IMR-90 (cell line): ENCODE data around the gene CFAP221. TPM values are rescaled to one million over a fixed set of nuclear protein-coding genes. Genes with fewer than 3 reads are reported as not detected.

Experiments used
- ATAC-seq: fragments of 200-7000 bp; cut with Tn5 transposase; 2 replicates; pipeline ENCODE4 v1.9.1; 2020; ENCODE audit warnings: low read depth, mild to moderate bottlenecking, moderate library complexity
- BruUV-seq: library from RNA; stranded (reverse); fragments of 400-500 nt; replicated peaks from 2 replicates; lab custom pipeline; 2021; lab: Mats Ljungman, UMichigan
- CTCF ChIA-PET: fragments of 300-600 bp; formaldehyde crosslinking; extraction: SDS; loops from one replicate; lab custom pipeline; 2021; ENCODE audit warnings: antibody characterized with exemption; lab: Yijun Ruan, JAX
- POLR2A ChIA-PET: fragments of 300-600 bp; sonication (Branson Sonifier 250); formaldehyde crosslinking; loops from one replicate; lab custom pipeline; 2022; ENCODE audit warnings: antibody characterized with exemption; ENCODE audit not compliant: unreplicated experiment; lab: Charles Lee
- DNase-seq: peaks from one replicate; pipeline ENCODE4 v3.0.0; 2013
- H2AFZ ChIP-seq: replicated peaks from 2 replicates; pipeline ENCODE3; 2013; ENCODE audit warnings: low read length, mild to moderate bottlenecking; ENCODE audit not compliant: poor library complexity
- H2AK5ac ChIP-seq: 2 replicates; pipeline ENCODE4 v1.6.1; 2013; ENCODE audit warnings: low read depth, low read length, inconsistent platforms
- H2AK9ac ChIP-seq: replicated peaks from 2 replicates; pipeline ENCODE3; 2013; ENCODE audit warnings: mild to moderate bottlenecking, low read depth, low read length, moderate library complexity; ENCODE audit not compliant: poor library complexity
- H2BK120ac ChIP-seq: 2 replicates; pipeline ENCODE4 v1.6.1; 2013; ENCODE audit warnings: low read depth, low read length, inconsistent platforms
- H2BK15ac ChIP-seq: 3 replicates; pipeline ENCODE4 v1.6.1; 2013; ENCODE audit warnings: low read depth, low read length, inconsistent platforms
- H2BK20ac ChIP-seq: 2 replicates; pipeline ENCODE4 v1.6.1; 2013; ENCODE audit warnings: low read depth, mild to moderate bottlenecking, inconsistent platforms, low read length, moderate library complexity
- H2BK5ac ChIP-seq: 2 replicates; pipeline ENCODE4 v1.6.1; 2013; ENCODE audit warnings: mild to moderate bottlenecking, low read depth, low read length, inconsistent platforms; ENCODE audit not compliant: poor library complexity, severe bottlenecking
- H3K14ac ChIP-seq: replicated peaks from 2 replicates; pipeline ENCODE4 v1.6.1; 2013; ENCODE audit warnings: low read depth, low read length, inconsistent platforms
- H3K18ac ChIP-seq: 2 replicates; pipeline ENCODE4 v1.6.1; 2013; ENCODE audit warnings: low read depth, low read length, control low read depth
- H3K23ac ChIP-seq: 2 replicates; pipeline ENCODE4 v1.6.1; 2013; ENCODE audit warnings: low read depth, low read length, inconsistent platforms
- H3K27ac ChIP-seq: 2 replicates; pipeline ENCODE4 v1.5.1; 2013; ENCODE audit warnings: mild to moderate bottlenecking, control low read depth, low read length; ENCODE audit not compliant: insufficient read depth
- H3K27me3 ChIP-seq: 2 replicates; pipeline ENCODE4 v1.6.1; 2013; ENCODE audit warnings: low read length; ENCODE audit not compliant: control insufficient read depth, insufficient read depth
- H3K36me3 ChIP-seq: 2 replicates; pipeline ENCODE4 v1.6.1; 2013; ENCODE audit warnings: low read length, mixed read lengths; ENCODE audit not compliant: control insufficient read depth, insufficient read depth
- H3K4ac ChIP-seq: 2 replicates; pipeline ENCODE4 v1.6.1; 2013; ENCODE audit warnings: low read depth, low read length, inconsistent platforms
- H3K4me1 ChIP-seq: 2 replicates; pipeline ENCODE4 v1.6.1; 2013; ENCODE audit warnings: low read length, mixed read lengths; ENCODE audit not compliant: control insufficient read depth, insufficient read depth
- H3K4me2 ChIP-seq: 2 replicates; pipeline ENCODE4 v1.6.1; 2013; ENCODE audit warnings: low read depth, mild to moderate bottlenecking, control low read depth, low read length, moderate library complexity
- H3K4me3 ChIP-seq: 2 replicates; pipeline ENCODE4 v1.5.1; 2013; ENCODE audit warnings: low read depth, mild to moderate bottlenecking, control low read depth, low read length, moderate library complexity; ENCODE audit not compliant: insufficient read depth
- H3K56ac ChIP-seq: 2 replicates; pipeline ENCODE4 v1.6.1; 2013; ENCODE audit warnings: low read length, inconsistent platforms; ENCODE audit not compliant: insufficient read depth; ENCODE audit errors: extremely low read depth
- H3K79me1 ChIP-seq, 2 experiments: 2 replicates each; pipeline ENCODE4 v1.6.1; 2013; ENCODE audit warnings: low read length in 2 of 2, inconsistent platforms in 1 of 2, low read depth in 1 of 2
- H3K9ac ChIP-seq: 2 replicates; pipeline ENCODE4 v1.6.1; 2013; ENCODE audit warnings: low read depth, low read length, control low read depth
- H3K9me1 ChIP-seq: 2 replicates; pipeline ENCODE4 v1.6.1; 2013; ENCODE audit warnings: low read length, inconsistent platforms; ENCODE audit not compliant: insufficient read depth
- H3K9me3 ChIP-seq: 2 replicates; pipeline ENCODE4 v1.6.1; 2013; ENCODE audit warnings: low read length; ENCODE audit not compliant: control insufficient read depth, insufficient read depth
- H4K20me1 ChIP-seq: 2 replicates; pipeline ENCODE4 v1.6.1; 2013; ENCODE audit warnings: low read length, inconsistent platforms; ENCODE audit not compliant: insufficient read depth
- H4K5ac ChIP-seq: 2 replicates; pipeline ENCODE4 v1.6.1; 2013; ENCODE audit warnings: mild to moderate bottlenecking, low read depth, low read length, control low read depth
- H4K8ac ChIP-seq, 2 experiments: 2 replicates each; pipeline ENCODE4 v1.6.1; 2013; ENCODE audit warnings: low read depth in 2 of 2, low read length in 2 of 2, control low read depth in 1 of 2, inconsistent platforms in 1 of 2
- H4K91ac ChIP-seq: 2 replicates; pipeline ENCODE4 v1.6.1; 2013; ENCODE audit warnings: low read depth, low read length, inconsistent platforms; ENCODE audit not compliant: insufficient read depth
- BHLHE40 ChIP-seq: fragments of 150-350 bp; IDR thresholded peaks from 2 replicates; pipeline ENCODE4 v1.6.1; 2016; ENCODE audit warnings: mild to moderate bottlenecking, low read depth, low read length
- CEBPB ChIP-seq: IDR thresholded peaks from 2 replicates; pipeline ENCODE4 v1.6.1; 2012; ENCODE audit warnings: low read depth, low read length, improper control_type of control experiment
- CHD1 ChIP-seq: IDR thresholded peaks from 2 replicates; pipeline ENCODE4 v1.6.1; 2012; ENCODE audit warnings: low read depth, low read length, improper control_type of control experiment
- CTCF ChIP-seq: conservative IDR thresholded peaks from 2 replicates; pipeline ENCODE4 v1.5.1; 2012; ENCODE audit warnings: mild to moderate bottlenecking, low read depth, low read length, improper control_type of control experiment
- ELK1 ChIP-seq: fragments of 150-350 bp; IDR thresholded peaks from 2 replicates; pipeline ENCODE4 v1.6.1; 2016; ENCODE audit warnings: low read depth, mild to moderate bottlenecking, low read length, moderate library complexity, borderline replicate concordance
- MAFK ChIP-seq: IDR thresholded peaks from 2 replicates; pipeline ENCODE4 v1.6.1; 2012; ENCODE audit warnings: low read depth, low read length, improper control_type of control experiment
- MAZ ChIP-seq: IDR thresholded peaks from 2 replicates; pipeline ENCODE4 v1.6.1; 2012; ENCODE audit warnings: low read depth, mild to moderate bottlenecking, low read length, improper control_type of control experiment, moderate library complexity, borderline replicate concordance
- NFE2L2 ChIP-seq: fragments of 150-350 bp; IDR thresholded peaks from 2 replicates; pipeline ENCODE4 v1.6.1; 2016; ENCODE audit warnings: low read depth, mild to moderate bottlenecking, low read length
- RFX5 ChIP-seq: IDR thresholded peaks from 2 replicates; pipeline ENCODE4 v1.8.0; 2012; ENCODE audit warnings: low read depth, mild to moderate bottlenecking, low read length, moderate library complexity
- USF2 ChIP-seq: fragments of 150-350 bp; IDR thresholded peaks from 2 replicates; pipeline ENCODE4 v1.6.1; 2017; ENCODE audit warnings: mild to moderate bottlenecking, antibody characterized with exemption, low read length, low read depth
- WGBS, 2 experiments: methylation state at CpG; one replicate each; pipeline versions ENCODE4 v1.1.5 to v1.1.7; 2013; ENCODE audit warnings: missing lambda C conversion rate in 2 of 2; ENCODE audit not compliant: insufficient read length in 1 of 2; ENCODE audit errors: extremely low coverage in 2 of 2; 5-methylcytosine and 5-hydroxymethylcytosine counted together
- dilution Hi-C: fragments of 300-500 bp; cut with HindIII; formaldehyde crosslinking; loops from one replicate; pipeline ENCODE4 v1.14.3; 2018; ENCODE audit warnings: low sequenced_read_pairs; ENCODE audit not compliant: unreplicated experiment
- in situ Hi-C: fragments of 300-500 bp; cut with MboI; formaldehyde crosslinking; loops from 3 replicates; pipeline ENCODE4 v1.14.3; 2019; ENCODE audit warnings: low sequenced_read_pairs, inconsistent platforms, mixed read lengths
- intact Hi-C: fragments of 100-400 bp; cut with micrococcal nuclease; formaldehyde crosslinking; loops from 2 replicates; pipeline ENCODE4 v1.10.0; 2022
- polyA plus RNA-seq, 3 experiments: library from polyadenylated mRNA; depleted of rRNA; stranded (reverse); fragments of >200 nt; gene quantifications; 2 replicates each; pipeline ENCODE4 v1.2.3, GENCODE V29; 2012; ENCODE audit warnings: low replicate concordance in 1 of 3
- total RNA-seq: library from RNA; depleted of rRNA; stranded (reverse); fragments of >200 nt; gene quantifications from 2 replicates; pipeline ENCODE4 v1.2.3, GENCODE V29; 2012

Gene CFAP221
- total and polyA plus RNA-seq, 2 of the 4 experiments (the other 2 are of a cell fraction): not detected

- no peak overlapping the region for H3K14ac ChIP-seq
- no peak overlapping the region for H4K8ac ChIP-seq
- dilution Hi-C loops (no loop called here), in situ Hi-C loops (no loop called here), intact Hi-C loops (no loop called here)
- no peak overlapping the region for H3K4me2 ChIP-seq
- H4K20me1 ChIP-seq: no peaks in the 10 kb centered on the region
- no peak overlapping the region for H3K27ac ChIP-seq
- TF ChIP-seq CTCF (no peak), CEBPB (no peak), USF2 (no peak), BHLHE40 (no peak), CHD1 (no peak), ELK1 (no peak), MAFK (no peak), NFE2L2 (no peak), RFX5 (no peak), MAZ (no peak)
- no peaks in the 10 kb centered on the region for H3K9me3 ChIP-seq
- H2BK5ac ChIP-seq: no peak overlapping the region
- no peak overlapping the region for H2BK20ac ChIP-seq
- BruUV-seq: no TSS peak
- no peaks in the 10 kb centered on the region for H3K79me1 ChIP-seq
- H2BK120ac ChIP-seq: no peak overlapping the region
- no peak overlapping the region for H2AFZ ChIP-seq
- H3K23ac ChIP-seq: no peak overlapping the region
- no peak overlapping the region for H2BK15ac ChIP-seq
- H3K4me3 ChIP-seq: no peak overlapping the region
- no peak overlapping the region for H4K91ac ChIP-seq
- no peaks in the 10 kb centered on the region for H3K4me1 ChIP-seq
- H2AK9ac ChIP-seq: no peak overlapping the region
- H3K56ac ChIP-seq: no peak overlapping the region
- no peak overlapping the region for H2AK5ac ChIP-seq
- H4K5ac ChIP-seq: no peak overlapping the region
- H3K4ac ChIP-seq: no peak overlapping the region
- H3K18ac ChIP-seq: no peak overlapping the region
- H3K36me3 ChIP-seq: no peaks in the 10 kb centered on the region
- CTCF ChIA-PET: no interaction called here
- ATAC-seq (no peak), DNase-seq (no peak)
- no CpG with 5 or more reads among the region's 4 CpGs for WGBS, 2 experiments
- peaks cover 8% of the 10 kb centered on the region for H3K27me3 ChIP-seq
- no peaks in the 10 kb centered on the region for H3K9me1 ChIP-seq
- POLR2A ChIA-PET: no interaction called here
- no peak overlapping the region for H3K9ac ChIP-seq
Measured at GRCh38 chr2:119630121-119630520, 85.9 kb downstream of the CFAP221 start.
